Measurements from ENCODE around the gene GDE1. TPM values are rescaled to one million over a fixed set of nuclear protein-coding genes. Genes with fewer than 3 reads are reported as not detected.

GDE1 gene
- total RNA-seq, 1 donor from 2014 or later = 50.0 TPM

- DNase-seq (ENCODE audit: low spot score) = no peak
- H3K36me3 Mint-ChIP-seq (ENCODE audit: low read depth, unreplicated experiment) = peaks cover 15% of the 10 kb centered on the region
- no peak overlapping the region for H3K27ac Mint-ChIP-seq (ENCODE audit: unreplicated experiment)
- H3K9me3 Mint-ChIP-seq (ENCODE audit: unreplicated experiment) = no peaks in the 10 kb centered on the region
- H3K4me3 Mint-ChIP-seq (ENCODE audit: unreplicated experiment) = no peak overlapping the region
- no peaks in the 10 kb centered on the region for H3K4me1 Mint-ChIP-seq (ENCODE audit: unreplicated experiment)
- no peak for TF ChIP-seq CTCF (IDR thresholded peaks at IDR 0.05; ENCODE audit: unreplicated experiment)
- no peaks in the 10 kb centered on the region for H3K27me3 Mint-ChIP-seq (ENCODE audit: unreplicated experiment)
Observed at GRCh38 chr16:19512297-19512696, 9.6 kb downstream of the GDE1 start.

GRCh38 chr16:19507867-19508266, 14.0 kb downstream of the GDE1 start:
- peaks cover 10% of the 10 kb centered on the region for H3K36me3 Mint-ChIP-seq (ENCODE audit: low read depth, unreplicated experiment)
- no peak overlapping the region for H3K27ac Mint-ChIP-seq (ENCODE audit: unreplicated experiment)
- no peak overlapping the region for H3K4me3 Mint-ChIP-seq (ENCODE audit: unreplicated experiment)
- H3K4me1 Mint-ChIP-seq (ENCODE audit: unreplicated experiment) = no peaks in the 10 kb centered on the region
- H3K27me3 Mint-ChIP-seq (ENCODE audit: unreplicated experiment) = no peaks in the 10 kb centered on the region
- no peak for DNase-seq (ENCODE audit: low spot score)
- TF ChIP-seq CTCF (IDR thresholded peaks at IDR 0.05; ENCODE audit: unreplicated experiment) = no peak
- no peaks in the 10 kb centered on the region for H3K9me3 Mint-ChIP-seq (ENCODE audit: unreplicated experiment)

GRCh38 chr16:19506965-19507364, 14.9 kb downstream of the GDE1 start:
- no peak for DNase-seq (ENCODE audit: low spot score)
- Mint-ChIP-seq H3K4me3 (ENCODE audit: unreplicated experiment) (no peak overlapping the region), H3K27ac (ENCODE audit: unreplicated experiment) (no peak overlapping the region), H3K27me3 (ENCODE audit: unreplicated experiment) (no peaks in the 10 kb centered on the region), H3K9me3 (ENCODE audit: unreplicated experiment) (no peaks in the 10 kb centered on the region), H3K4me1 (ENCODE audit: unreplicated experiment) (no peaks in the 10 kb centered on the region), H3K36me3 (ENCODE audit: low read depth, unreplicated experiment) (peaks cover 12% of the 10 kb centered on the region)
- no peak for TF ChIP-seq CTCF (IDR thresholded peaks at IDR 0.05; ENCODE audit: unreplicated experiment)

GRCh38 chr16:19505600-19506303, 16.1 kb downstream of the GDE1 start:
- no peak for TF ChIP-seq CTCF (IDR thresholded peaks at IDR 0.05; ENCODE audit: unreplicated experiment)
- DNase-seq (ENCODE audit: low spot score) = no peak
- H3K9me3 Mint-ChIP-seq (ENCODE audit: unreplicated experiment) = no peaks in the 10 kb centered on the region
- H3K27ac Mint-ChIP-seq (ENCODE audit: unreplicated experiment) = no peak overlapping the region
- H3K27me3 Mint-ChIP-seq (ENCODE audit: unreplicated experiment) = no peaks in the 10 kb centered on the region
- no peaks in the 10 kb centered on the region for H3K4me1 Mint-ChIP-seq (ENCODE audit: unreplicated experiment)
- peaks cover 18% of the 10 kb centered on the region for H3K36me3 Mint-ChIP-seq (ENCODE audit: low read depth, unreplicated experiment)
- no peak overlapping the region for H3K4me3 Mint-ChIP-seq (ENCODE audit: unreplicated experiment)

- H3K9me3 Mint-ChIP-seq (ENCODE audit: unreplicated experiment) = no peaks in the 10 kb centered on the region
- no peak overlapping the region for H3K27ac Mint-ChIP-seq (ENCODE audit: unreplicated experiment)
- peaks cover 18% of the 10 kb centered on the region for H3K36me3 Mint-ChIP-seq (ENCODE audit: low read depth, unreplicated experiment)
- no peaks in the 10 kb centered on the region for H3K27me3 Mint-ChIP-seq (ENCODE audit: unreplicated experiment)
- DNase-seq (ENCODE audit: low spot score) = no peak
- TF ChIP-seq CTCF (IDR thresholded peaks at IDR 0.05; ENCODE audit: unreplicated experiment) = no peak
- H3K4me3 Mint-ChIP-seq (ENCODE audit: unreplicated experiment) = no peak overlapping the region
- no peaks in the 10 kb centered on the region for H3K4me1 Mint-ChIP-seq (ENCODE audit: unreplicated experiment)
Observed at GRCh38 chr16:19503461-19504075, 18.3 kb downstream of the GDE1 start.

All from endothelial cell (in vitro differentiated cells).